ENCODE measurements around the gene CTSD.

- no peak for TF ChIP-seq POLR2A (IDR thresholded peaks at IDR 0.05)
- TF ChIP-seq CTCF (IDR thresholded peaks at IDR 0.05), result no peak
Observed at GRCh38 chr11:1738380-1738779, 25.3 kb downstream of the CTSD start.

Measured in adrenal gland (tissue), 5 donors.